OCI-M2 (cell line): ENCODE measurements around the gene DGKQ.

ENCODE experiments used
- DNase-seq: peaks from one replicate; lab custom pipeline; 2025; ENCODE audit not compliant: unreplicated experiment; lab: John Stamatoyannopoulos, UW

DGKQ gene

GRCh38 chr4:963276-964225, 9.8 kb downstream of the DGKQ start:
- DNase-seq = no peak

GRCh38 chr4:962231-963208, 10.8 kb downstream of the DGKQ start:
- no peak for DNase-seq

GRCh38 chr4:961351-962230, 11.8 kb downstream of the DGKQ start:
- no peak for DNase-seq

- DNase-seq = no peak
Observed at GRCh38 chr4:960636-961350, 12.6 kb downstream of the DGKQ start.

- DNase-seq = no peak
Observed at GRCh38 chr4:960140-960635, 13.2 kb downstream of the DGKQ start.

- DNase-seq = no peak
Observed at GRCh38 chr4:959338-960139, 13.8 kb downstream of the DGKQ start.

GRCh38 chr4:958696-959337, 14.6 kb downstream of the DGKQ start:
- no peak for DNase-seq

GRCh38 chr4:958314-958665, 15.1 kb downstream of the DGKQ start:
- no peak for DNase-seq

- no peak for DNase-seq
Observed at GRCh38 chr4:957581-958313, 15.6 kb downstream of the DGKQ start.

- no peak for DNase-seq
Observed at GRCh38 chr4:957231-957580, 16.2 kb downstream of the DGKQ start.

- DNase-seq = no peak
Observed at GRCh38 chr4:956531-957230, 16.7 kb downstream of the DGKQ start.

- no peak for DNase-seq
Observed at GRCh38 chr4:955931-956381, 17.4 kb downstream of the DGKQ start.

GRCh38 chr4:955161-955921, 18.0 kb downstream of the DGKQ start:
- DNase-seq = no peak

GRCh38 chr4:954211-955020, 19.0 kb downstream of the DGKQ start:
- no peak for DNase-seq

- DNase-seq = no peak
Observed at GRCh38 chr4:953574-953915, 19.8 kb downstream of the DGKQ start.
